Calu3 (cell line): ENCODE measurements around the gene DYNLT5. TPM values are rescaled to one million over a fixed set of nuclear protein-coding genes. Genes with fewer than 3 reads are reported as not detected.

Source experiments
- Bru-seq: library from RNA; stranded (reverse); fragments of 400-500 nt; gene quantifications from one replicate; lab custom pipeline; 2021; lab: Mats Ljungman, UMichigan
- BruChase-seq, 2 experiments: library from RNA; stranded (reverse); fragments of 400-500 nt; gene quantifications; one replicate each; lab custom pipeline; 2021; lab: Mats Ljungman, UMichigan
- BruUV-seq: library from RNA; stranded (reverse); fragments of 400-500 nt; replicated peaks from 2 replicates; lab custom pipeline; 2021; lab: Mats Ljungman, UMichigan
- CTCF ChIA-PET: fragments of 300-600 bp; sonication (Branson Sonifier 250); formaldehyde crosslinking; loops from one replicate; lab custom pipeline; 2022; ENCODE audit warnings: antibody characterized with exemption; lab: Charles Lee
- DNase-seq: peaks from one replicate; pipeline ENCODE4 v3.0.0; 2022
- H3K27ac Mint-ChIP-seq: one replicate; pipeline ENCODE4 v1.8.0; 2022; ENCODE audit warnings: mixed read lengths; ENCODE audit not compliant: unreplicated experiment
- H3K27me3 Mint-ChIP-seq: one replicate; pipeline ENCODE4 v1.8.0; 2022; ENCODE audit warnings: mixed read lengths; ENCODE audit not compliant: unreplicated experiment
- H3K36me3 Mint-ChIP-seq: one replicate; pipeline ENCODE4 v1.8.0; 2022; ENCODE audit warnings: mild to moderate bottlenecking, moderate library complexity, mixed read lengths; ENCODE audit not compliant: insufficient read depth, unreplicated experiment
- H3K4me1 Mint-ChIP-seq: one replicate; pipeline ENCODE4 v1.8.0; 2022; ENCODE audit warnings: mild to moderate bottlenecking, low read depth, mixed read lengths; ENCODE audit not compliant: unreplicated experiment
- H3K4me3 Mint-ChIP-seq: one replicate; pipeline ENCODE4 v1.8.0; 2022; ENCODE audit warnings: mild to moderate bottlenecking, low read depth, moderate library complexity, mixed read lengths; ENCODE audit not compliant: unreplicated experiment
- H3K9me3 Mint-ChIP-seq: one replicate; pipeline ENCODE4 v1.8.0; 2022; ENCODE audit warnings: low read depth, mixed read lengths; ENCODE audit not compliant: unreplicated experiment
- CTCF ChIP-seq: fragments of 200-600 bp; IDR thresholded peaks from one replicate; pipeline ENCODE4 v1.8.0; 2022; ENCODE audit warnings: antibody characterized with exemption; ENCODE audit not compliant: unreplicated experiment
- intact Hi-C: fragments of 100-400 bp; cut with micrococcal nuclease; formaldehyde crosslinking; loops from one replicate; pipeline ENCODE4 v1.10.0; 2022; ENCODE audit not compliant: unreplicated experiment
- long read RNA-seq: library from polyadenylated mRNA; stranded (forward); transcript quantifications from one replicate; pipeline ENCODE4 v2.0.0, GENCODE V29; 2022
- total RNA-seq: library from RNA; stranded (reverse); gene quantifications from 2 replicates; pipeline ENCODE4 v1.2.3, GENCODE V29; 2022

DYNLT5 gene, protein sequence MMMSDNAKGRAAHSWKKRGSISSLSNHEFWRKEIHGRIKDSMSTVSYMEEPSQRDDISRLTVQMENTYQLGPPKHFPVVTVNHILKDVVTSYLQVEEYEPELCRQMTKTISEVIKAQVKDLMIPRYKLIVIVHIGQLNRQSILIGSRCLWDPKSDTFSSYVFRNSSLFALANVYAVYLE
- total RNA-seq: not detected in 2 replicates
- not detected for Bru-seq, nascent RNA
- BruChase-seq, experiment 1, labeled RNA remaining after a 6-hour chase: not detected
- not detected for BruChase-seq, experiment 2, labeled RNA remaining after a 2-hour chase
- long read RNA-seq: 0 reads

DNA sequence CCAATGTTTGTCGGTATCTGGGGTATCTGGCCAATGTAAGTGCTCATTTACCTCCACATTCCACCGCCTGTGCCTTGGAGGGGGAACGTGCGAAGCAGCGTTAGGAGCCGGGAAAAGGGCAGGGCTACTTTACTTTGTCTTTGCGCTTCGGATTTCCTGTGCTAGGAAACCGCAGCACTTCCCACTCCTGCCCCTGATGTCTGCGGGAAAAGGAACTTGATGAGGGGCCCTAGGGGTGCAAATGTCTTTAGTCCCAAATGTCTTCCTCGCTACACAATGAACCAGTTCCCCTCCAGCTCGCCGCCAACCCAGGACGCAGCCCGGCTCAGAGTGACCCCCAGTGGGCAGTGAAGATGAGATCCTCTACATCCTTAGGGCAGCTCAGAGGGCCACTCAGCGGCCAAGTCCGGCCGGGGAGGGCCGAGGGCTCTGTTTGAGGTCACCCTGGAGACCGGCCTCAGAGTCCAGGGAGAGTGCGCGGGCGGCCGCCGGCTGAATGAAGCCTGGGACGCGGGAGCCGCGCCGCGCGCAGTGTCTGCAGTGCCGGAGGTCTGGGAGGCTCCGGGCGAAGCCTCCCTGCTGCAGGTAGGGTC, at the start of gene DYNLT5:
Gene DYNLT5 (plus strand): TSS at position 460 of the 593 bp plus-strand sequence. CDS start 2,200 bp downstream, outside the sequence.
- CTCF ChIA-PET: no interaction called here
- H3K4me1 Mint-ChIP-seq: no peaks in the 10 kb centered on the region
- H3K4me3 Mint-ChIP-seq: no peak within 1 kb of the TSS
- no peaks in the 10 kb centered on the region for H3K9me3 Mint-ChIP-seq
- no peak within 1 kb of the TSS for H3K27ac Mint-ChIP-seq
- H3K36me3 Mint-ChIP-seq: no peaks in the 10 kb centered on the region
- no peak for DNase-seq
- H3K27me3 Mint-ChIP-seq: no peaks in the 10 kb centered on the region
- no TSS peak for BruUV-seq
- intact Hi-C loops: no loop called here
- TF ChIP-seq CTCF: no peak

- DNase-seq: no peak
- H3K36me3 Mint-ChIP-seq: no peaks in the 10 kb centered on the region
- no peak overlapping the region for H3K4me3 Mint-ChIP-seq
- no peak for TF ChIP-seq CTCF
- CTCF ChIA-PET: no interaction called here
- BruUV-seq: no TSS peak
- no peak overlapping the region for H3K27ac Mint-ChIP-seq
- H3K9me3 Mint-ChIP-seq: no peaks in the 10 kb centered on the region
- intact Hi-C loops: no loop called here
- H3K4me1 Mint-ChIP-seq: no peaks in the 10 kb centered on the region
- H3K27me3 Mint-ChIP-seq: peaks cover 6% of the 10 kb centered on the region
Measured at GRCh38 chr1:66704177-66704875, 47.9 kb upstream of the DYNLT5 start.

DNA sequence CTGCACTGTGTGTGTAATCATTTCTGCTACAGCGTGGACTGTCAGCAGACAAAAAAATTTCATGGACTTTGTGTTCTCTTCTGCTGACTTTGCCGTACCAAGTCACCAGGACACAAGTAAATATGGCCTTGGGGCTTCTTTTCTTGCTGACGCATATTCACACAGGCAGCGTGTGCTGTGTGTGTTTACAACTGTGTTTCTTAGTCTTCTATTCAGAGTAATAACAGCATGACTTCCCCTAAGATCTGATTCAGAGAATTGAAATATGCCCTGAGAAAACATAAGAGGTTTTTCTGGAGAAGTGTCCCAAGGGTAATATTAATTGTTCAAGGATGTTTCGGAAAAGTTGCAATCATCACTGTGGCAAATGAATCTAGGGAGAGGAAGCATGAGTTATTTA, 47.1 kb upstream of the DYNLT5 start:
- no peak for TF ChIP-seq CTCF
- no TSS peak for BruUV-seq
- Mint-ChIP-seq H3K4me3 (no peak overlapping the region), H3K27ac (no peak overlapping the region), H3K27me3 (no peaks in the 10 kb centered on the region), H3K9me3 (no peaks in the 10 kb centered on the region), H3K4me1 (no peaks in the 10 kb centered on the region), H3K36me3 (no peaks in the 10 kb centered on the region)
- no peak for DNase-seq
- intact Hi-C loops: no loop called here
- CTCF ChIA-PET: no interaction called here

DNA sequence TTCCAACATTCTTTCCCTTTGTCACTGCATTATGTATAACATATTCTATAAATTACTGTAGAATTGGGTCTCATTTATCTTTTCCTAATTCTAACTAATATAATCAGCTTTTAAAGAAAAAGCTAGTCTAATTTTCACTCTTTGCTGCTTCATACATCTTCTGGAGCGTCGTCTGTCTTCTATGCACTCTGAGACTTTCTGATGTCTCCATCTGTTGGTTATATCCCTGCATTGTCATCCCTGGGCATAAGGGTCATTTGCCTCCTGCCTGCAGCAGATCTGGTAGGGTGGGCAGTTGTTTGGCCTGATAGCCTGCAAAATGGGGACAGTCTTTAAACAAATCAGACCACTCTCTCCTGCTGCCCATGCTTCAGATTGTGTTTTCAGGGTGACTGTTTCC, 40.8 kb upstream of the DYNLT5 start:
- Mint-ChIP-seq H3K27ac (no peak overlapping the region), H3K4me1 (no peaks in the 10 kb centered on the region), H3K4me3 (no peak overlapping the region), H3K9me3 (no peaks in the 10 kb centered on the region), H3K36me3 (no peaks in the 10 kb centered on the region), H3K27me3 (no peaks in the 10 kb centered on the region)
- TF ChIP-seq CTCF: no peak
- intact Hi-C loops: no loop called here
- CTCF ChIA-PET: no interaction called here
- DNase-seq: no peak
- BruUV-seq: no TSS peak
